T-helper 22 cell (primary cell): ENCODE results near the gene VPS41.
"Not testable (repeated sequence)": the region's sequence is repeated elsewhere in the genome, so short reads cannot be mapped to it uniquely, and the experiment has no call there.

Experiments used
- DNase-seq: peaks from one replicate; pipeline ENCODE4 v3.0.0-alpha.2; 2020; ENCODE audit warnings: low read depth

VPS41 gene

DNA sequence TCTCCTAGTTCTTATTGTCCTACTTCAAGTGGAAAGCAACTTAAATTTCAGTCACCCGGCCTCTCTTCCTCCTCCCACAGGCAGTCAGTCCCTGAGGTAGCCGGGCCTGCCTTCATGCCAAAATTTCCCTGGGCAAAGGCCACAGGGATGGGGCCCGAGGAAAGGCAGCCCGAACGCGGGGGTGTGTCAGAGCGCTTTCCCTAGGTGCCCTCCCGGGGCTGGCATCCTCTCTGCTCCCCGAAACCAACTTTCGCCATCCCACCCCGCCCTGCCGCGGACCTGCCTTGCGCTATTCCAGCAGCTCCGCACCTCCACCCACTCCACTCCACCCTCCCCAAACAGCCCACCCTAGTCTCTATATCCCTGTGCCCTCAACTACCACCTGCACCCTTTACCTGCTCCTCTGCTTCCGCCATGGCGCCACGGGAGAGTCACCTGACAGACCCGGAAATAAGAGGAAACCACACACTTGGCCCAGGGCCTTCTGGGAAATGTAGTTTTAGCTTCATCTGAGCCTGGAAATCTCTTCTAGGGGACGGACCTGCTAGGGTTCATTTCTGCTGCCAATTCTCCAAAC is at the start of gene VPS41:
Gene VPS41 (minus strand): TSS at position 433 of the 577 bp plus-strand sequence. CDS start 17 bp downstream, at position 416.
- peak; percentile 66 for DNase-seq

DNA sequence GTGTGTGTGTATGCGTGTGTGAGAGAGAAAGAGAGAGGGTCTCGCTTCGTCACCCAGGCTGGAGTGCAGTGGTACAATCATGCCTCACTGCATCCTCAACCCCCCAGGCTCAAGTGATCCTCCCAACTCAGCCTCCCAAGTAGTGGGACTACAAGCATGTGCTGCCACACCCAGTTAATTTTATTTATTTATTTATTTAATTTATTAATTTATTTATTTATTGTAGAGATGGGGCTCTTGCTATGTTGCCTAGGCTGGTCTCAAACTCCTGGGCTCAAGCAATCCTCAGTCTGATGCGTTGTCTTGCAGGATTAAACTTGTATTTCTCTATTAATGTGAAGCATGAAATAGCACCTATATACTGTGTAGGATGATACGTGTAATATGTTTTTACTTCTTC is 46.9 kb upstream of the VPS41 start:
- DNase-seq, result no peak

DNA sequence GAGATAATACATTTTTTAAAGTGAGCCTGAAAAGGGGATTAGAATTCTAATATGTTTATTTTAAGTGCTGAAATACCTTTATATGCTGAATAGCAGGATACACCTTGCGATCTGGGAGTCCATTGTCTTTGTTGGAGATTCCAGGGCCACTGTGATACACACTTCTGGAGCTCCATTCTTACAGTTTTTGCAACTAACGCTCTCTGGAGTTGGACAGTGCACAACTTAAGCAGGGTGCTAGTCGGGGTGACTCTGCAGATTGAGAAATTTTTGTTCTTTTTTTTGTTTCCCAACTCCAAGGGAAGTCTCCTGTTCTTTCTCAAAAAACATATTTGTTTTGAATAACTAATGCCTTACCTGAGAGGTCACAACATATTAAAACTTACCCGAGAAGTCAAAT is 45.0 kb upstream of the VPS41 start:
- no peak for DNase-seq

DNA sequence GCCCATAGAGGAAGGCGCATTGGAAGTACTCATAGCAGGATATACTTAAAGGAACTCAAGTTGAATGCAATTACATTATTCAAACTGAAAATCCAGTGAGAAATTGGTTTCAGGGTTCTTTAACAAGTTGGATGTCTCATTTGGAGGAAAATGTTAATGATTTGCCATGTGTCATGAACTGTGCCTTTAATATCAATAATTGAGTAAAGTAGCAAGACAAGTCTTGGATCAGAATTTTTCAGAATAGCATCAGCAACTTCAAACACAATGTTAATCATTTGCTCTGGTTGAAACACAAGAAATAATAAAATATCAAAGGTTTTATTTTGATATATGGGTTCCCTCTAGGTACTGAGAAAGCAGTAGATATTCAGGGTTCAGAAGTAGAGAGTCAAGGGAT is 44.2 kb upstream of the VPS41 start:
- DNase-seq, result no peak

DNA sequence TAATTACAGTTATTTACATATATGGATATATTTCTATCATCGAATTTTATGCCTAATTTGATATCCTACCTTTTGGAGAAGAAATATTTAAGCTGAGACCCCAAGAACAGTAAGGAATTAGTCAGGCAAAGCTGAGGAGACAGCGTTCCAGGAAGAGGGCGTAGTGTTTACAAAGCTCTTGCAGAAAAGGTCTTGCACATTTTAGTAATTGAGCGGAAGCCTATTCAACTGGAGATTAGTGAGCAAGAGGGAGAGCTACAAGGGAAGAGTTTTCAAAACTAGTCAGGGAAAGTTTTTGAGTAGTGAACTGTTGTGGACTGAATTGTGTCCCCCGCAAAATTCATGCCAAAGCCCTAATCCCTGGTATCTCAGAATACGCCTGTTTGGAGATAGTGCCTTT is 42.2 kb upstream of the VPS41 start:
- DNase-seq, result no peak

DNA sequence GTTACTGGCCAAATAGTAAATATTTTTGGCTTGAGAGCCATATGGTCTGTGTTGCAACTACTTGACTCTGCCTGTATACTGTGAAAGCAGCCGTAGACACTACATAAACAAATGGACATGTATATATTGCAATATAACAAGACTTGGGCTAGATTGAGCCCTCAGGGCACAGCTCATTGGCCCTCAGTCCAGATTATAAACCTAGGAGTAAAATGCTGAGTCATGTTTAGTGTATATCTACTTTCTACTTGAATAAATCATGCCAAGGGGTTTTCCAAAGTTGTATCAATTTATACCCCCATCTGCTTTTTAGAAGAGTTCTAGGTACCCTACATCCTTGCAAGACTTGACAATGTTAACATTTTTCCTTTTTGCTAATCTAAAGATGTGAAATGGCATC is 41.3 kb upstream of the VPS41 start:
- DNase-seq, result no peak

DNA sequence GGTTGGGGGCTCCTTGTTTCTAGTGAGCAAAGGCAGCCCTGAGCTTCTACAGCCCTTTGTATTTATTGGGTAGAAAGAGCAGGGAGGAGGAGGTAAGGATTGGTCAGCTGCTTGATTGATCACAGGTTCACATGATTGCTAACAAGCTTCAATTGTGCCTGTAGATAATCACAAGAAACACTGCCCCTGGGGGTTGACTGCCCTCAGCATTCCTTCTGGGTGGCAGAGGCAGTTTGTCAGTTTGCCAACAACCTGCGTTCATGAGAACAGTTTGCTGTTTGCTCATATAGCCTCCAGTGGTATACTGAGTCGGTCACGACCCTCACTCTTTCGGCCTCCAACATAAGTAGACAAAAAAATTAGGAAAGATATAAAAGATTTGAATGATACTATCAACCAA is 38.5 kb upstream of the VPS41 start:
- not testable (repeated sequence) for DNase-seq

DNA sequence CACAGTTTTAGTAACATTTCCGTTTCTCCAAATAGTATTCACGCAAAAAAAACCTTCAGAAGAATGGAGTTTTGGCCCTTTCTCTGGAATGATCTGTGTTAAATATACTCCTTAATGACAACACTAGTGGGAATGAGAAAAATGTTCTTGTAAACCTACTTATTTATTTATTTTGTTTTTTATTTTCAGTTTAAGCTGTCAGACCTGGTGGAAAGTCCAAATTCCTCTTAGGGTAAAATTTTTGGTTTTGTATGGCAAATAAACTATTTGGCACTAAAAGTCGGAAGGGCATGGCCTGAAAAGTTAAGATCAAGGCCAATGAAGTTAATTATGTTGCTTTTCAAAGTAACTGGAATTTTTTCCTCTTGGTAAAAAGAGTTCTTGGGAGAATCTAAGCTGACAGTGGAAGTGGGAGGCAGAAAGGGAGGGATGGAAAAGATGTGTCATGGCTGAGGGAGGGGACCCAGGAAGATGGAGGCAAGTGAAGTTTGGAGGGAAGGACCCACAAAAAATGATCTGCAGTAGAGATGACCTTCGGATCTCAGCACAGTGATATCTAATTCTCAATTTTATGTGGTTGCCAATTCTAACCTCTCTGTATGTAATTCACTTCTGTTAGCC is 33.5 kb upstream of the VPS41 start:
- no peak for DNase-seq

DNA sequence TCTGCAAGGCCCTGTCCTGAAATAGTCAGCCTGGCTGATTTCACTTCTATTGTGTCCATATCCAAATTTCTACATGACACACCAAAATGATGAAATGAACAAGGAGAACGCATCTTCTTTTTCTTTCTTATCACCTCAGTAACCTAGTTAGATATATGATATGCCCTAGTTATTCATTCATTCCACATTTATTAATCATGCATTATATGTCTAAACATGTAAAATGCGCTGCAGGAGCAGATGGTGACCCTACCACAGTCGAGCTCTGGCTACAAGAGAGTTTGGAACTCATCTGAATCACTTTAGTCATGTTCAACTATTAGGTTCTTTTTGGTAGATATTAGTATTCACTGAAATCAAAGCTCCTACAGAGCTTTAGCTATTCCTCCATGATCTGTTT is 31.8 kb upstream of the VPS41 start:
- no peak for DNase-seq

DNA sequence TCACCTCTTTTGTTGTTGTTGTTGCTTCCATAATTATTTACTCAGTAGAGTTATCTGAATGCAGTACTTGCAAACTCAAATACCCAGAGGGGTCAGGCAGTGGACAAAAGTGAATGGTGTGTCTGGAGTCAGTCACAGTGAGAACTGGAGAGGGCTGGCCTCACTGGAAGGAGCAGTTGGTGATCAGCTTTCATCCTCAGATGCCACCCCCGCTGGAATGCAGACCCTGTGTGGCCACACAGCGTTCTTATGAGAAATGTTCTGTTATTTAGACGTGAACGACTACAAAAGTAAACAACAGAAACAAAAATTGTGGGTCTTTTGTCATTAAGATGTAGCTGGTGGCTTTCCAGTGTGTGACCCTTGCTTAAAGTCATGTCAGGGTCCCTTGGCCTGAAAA is 29.6 kb upstream of the VPS41 start:
- DNase-seq, result no peak

DNA sequence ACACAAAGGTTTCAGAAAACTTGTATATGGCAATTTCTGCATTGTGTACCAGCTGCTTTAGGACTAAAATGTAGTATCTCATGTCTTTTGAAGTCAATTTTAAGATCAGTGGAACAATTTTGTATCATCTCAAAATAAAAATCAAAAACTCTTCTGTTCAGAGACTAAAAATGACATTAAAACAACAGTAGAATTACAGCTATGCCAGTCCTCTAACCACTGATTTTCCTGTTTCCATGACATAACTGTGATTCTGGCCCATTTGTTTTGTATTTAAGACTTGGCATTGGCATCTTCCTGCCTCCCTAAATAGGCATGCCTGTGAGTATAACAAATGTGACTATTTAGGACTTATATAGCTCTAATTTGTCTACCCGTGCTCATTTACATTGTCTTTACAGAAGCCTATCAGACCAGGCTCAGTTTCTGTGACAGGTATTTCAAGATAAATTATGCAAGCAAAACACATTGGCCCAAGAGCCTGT is 29.1 kb upstream of the VPS41 start:
- DNase-seq, result no peak

DNA sequence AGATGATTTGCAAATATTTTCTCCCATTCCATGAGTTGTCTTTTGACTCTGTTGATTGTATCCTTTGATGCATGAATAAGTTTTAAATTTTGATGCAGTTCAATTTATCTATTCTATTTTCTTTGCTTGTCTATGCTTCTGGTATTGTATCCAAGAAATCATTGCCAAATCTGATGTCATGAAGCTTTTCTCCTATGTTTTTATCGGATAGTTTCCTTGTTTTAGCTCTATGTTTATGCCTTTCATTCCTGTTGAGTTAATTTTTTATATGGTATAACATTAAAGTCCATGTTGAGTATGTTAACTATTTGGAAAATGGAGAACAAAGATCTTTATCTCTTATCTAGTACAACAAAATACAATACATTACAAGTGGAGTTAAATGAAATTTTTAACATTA is 27.6 kb upstream of the VPS41 start:
- no peak for DNase-seq

DNA sequence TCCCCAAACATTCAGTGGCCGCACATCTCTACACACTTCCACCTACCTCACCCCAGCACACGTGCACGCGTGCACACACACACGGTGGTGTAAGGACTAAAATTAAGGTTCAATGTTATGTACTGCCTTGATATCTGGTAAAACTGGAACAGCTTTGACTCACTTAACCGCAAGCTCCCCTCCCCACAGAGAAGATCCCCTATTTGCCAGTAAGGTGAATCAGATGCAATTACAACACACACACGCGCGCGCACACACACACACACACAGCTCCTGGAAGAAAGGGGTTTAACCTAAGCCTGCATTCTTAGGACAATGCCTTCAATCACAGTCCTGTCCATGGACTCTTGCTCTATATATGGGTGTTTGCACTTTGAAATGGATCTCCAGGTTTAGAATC is 25.5 kb upstream of the VPS41 start:
- DNase-seq, result no peak

DNA sequence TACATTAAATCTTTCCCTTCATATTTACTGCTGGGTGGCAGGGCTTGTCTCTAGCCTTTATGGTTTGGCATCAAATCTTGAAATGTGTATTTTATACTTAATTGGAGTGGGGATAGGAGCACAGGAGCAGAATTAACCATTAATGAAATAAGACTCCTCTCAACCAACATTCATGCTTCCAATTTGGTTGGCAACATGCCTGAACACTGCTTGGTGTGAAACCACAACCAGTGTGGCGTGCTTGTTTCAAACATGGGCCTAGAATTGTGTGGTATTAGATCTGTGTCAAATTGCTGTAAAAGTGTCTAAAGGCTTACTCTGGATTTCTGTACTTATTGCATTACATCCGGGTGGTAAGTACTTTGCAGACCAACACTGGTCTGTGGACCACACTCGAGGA is 25.1 kb upstream of the VPS41 start:
- no peak for DNase-seq

DNA sequence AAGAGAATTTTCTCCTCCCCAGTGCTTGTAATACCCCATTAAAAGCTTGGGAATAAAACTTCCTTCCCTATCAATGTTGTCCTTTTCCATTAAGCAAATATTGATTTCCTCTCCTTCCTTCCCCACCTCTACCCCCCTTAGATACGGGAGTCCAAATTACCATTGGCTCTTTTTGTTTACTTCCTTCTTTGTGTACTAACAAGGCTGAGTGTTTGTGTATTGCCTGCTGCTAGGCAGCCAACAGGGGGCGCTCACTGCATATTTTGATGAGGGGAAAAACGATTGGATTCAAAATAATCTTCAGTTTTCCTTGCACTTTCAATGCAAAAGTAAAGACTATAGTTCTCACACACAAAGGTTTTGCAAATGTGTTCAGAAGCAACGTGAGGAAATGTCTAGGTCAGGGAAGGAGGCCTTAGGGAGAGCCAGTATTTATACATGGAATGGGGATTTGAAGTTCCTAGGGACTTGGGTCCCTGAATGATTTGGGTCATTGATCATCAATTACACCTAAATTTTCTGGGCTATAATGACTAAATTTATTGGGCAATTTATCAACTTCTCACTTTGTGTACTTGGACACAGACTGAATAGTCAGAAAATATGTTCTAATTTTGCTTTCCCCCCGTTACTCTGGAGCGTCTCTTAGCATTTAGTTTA is 23.6 kb upstream of the VPS41 start:
- DNase-seq, result no peak

DNA sequence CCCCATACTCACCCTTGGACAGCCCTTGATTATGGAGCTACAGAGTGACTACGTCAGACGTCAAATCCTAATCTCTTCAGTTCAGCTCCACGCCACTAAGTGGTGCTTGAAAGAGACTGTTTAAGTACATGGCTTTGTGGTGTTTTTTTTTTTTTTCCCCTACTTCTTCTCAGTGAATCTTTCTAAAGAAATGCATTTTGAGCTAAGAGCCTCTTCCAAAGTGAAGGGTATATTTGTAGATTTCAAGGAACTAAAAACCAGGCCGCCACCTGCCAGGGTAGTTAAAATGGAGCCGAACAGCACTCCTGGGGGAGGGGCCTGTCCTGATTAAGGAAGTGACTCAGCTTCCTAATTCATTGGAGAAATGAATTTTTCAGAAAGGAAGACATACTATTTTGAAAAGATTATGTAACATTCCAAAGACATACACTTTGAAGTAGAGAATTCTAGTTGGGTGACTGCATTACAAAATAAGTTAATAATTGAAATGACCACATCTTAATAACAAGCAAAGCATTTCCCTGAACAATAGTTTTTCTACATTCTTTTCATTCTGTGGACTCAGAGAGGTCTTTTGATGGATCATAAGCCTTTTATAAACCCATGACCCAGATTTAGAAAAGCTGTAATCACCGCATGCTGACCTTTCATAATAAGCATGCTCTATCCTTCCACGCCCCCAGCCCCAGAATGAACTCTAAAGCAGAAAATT is 20.6 kb upstream of the VPS41 start:
- no peak for DNase-seq

DNA sequence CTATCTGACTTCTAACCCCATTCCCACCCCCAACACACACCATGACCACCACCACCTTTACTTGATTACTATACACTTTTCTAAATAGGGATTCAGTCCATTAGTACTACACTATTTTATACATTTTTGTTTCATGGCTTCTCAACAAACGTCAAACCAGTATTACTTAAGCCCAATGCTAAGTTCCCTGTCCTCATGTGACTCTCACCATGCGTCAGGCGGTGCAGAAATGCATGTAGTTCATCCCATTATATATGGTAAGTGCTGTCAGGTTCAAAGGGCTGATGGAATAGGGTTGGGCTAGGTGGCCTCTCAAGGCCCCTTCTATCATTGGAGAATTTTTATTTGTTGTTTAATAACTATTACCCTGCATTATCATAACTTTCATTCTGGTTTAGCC is 19.5 kb upstream of the VPS41 start:
- DNase-seq, result no peak

DNA sequence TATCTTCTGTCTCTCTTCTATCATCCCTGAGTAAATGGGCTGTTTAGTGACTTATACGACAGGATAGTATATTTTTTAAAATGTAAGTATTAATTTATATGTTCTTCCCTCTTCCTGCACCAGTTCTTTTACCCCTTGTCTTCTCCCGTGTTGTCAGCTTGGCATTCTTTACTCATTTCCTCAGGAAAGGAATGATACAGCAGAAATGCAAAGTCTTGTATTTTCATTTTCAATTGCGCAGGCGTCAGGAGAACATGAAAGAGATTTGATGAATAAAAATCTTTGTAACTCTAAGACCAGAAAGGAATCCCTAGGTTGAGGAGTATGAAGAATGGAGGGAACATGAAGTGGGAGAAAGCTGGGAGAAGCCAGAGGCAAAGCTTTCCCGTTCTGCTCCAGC is 18.8 kb upstream of the VPS41 start:
- DNase-seq, result no peak

DNA sequence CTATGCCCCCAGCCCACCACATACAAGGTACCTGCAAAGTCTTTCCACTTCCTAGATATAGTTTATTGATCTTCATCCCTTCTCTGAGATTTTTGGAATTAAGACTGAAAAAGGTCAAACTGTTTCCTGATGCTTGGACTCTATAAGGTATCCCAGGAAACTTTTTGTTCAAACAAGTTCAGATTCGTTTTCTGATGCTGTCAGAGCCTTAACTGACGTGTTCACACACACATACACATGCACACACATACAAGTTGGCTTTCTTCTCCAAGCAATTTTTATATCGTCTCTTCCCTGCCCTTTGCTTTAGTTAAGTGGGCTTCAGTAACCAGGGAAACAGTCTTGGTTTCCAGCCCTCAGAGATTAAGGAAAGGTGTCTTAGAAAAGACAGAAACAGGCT is 11.7 kb upstream of the VPS41 start:
- DNase-seq, result no peak

DNA sequence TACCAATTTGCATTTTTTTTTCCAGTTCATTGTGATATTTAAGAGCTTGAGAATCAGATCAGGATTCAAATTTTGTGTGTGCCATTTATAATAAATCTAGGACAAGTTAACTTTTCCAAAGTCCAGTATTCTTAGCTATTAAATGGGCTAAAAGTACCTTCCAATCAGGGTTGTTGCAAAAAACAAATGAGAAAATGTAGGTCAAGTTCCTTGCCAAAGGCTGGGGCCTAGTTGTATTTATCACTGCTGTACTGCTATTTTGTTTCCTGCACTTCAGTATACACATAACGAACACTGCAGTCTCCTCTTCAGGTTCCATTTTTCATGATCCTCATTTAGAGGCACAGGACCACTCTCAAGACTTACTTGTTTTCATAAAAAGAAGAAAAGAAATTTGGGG is 7.4 kb upstream of the VPS41 start:
- no peak for DNase-seq

DNA sequence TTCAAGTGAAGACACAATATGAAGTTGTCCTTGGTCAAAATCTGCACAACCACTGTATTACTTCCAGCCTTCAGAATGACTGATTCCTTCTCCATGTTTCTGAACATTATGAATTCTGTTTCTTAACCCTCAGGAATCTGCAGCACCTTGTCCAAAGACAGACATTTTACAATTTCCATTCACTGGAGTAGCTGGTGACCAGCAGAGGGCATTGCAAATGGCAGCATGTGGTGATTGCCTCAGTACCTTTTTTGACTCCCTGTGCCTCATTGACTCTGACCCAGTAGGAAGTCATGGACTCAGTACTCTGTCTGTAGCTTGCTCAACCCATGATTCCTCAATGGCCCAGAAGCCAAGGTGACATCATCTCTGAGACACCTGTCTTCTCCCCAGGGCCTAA is 879 bp upstream of the VPS41 start:
- DNase-seq, result no peak

DNA sequence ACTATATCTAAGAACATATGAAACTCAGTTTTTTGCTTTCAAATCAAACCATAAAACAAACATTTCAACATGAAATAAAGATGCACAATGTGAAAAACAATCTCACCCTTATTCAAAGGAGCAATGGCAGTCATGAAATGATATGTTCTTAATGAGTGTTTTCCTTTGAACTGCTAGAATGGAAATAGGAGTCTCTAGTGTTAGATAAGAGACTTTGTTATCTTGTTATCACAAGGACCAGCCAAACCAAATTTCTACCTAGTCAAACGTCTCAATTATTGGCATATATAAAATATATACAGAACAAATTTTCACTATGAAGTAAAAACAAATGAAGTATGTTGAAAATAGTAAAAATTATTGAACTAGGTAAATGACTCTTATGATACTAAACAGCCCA is 1.2 kb downstream of the VPS41 start:
- DNase-seq, result no peak

DNA sequence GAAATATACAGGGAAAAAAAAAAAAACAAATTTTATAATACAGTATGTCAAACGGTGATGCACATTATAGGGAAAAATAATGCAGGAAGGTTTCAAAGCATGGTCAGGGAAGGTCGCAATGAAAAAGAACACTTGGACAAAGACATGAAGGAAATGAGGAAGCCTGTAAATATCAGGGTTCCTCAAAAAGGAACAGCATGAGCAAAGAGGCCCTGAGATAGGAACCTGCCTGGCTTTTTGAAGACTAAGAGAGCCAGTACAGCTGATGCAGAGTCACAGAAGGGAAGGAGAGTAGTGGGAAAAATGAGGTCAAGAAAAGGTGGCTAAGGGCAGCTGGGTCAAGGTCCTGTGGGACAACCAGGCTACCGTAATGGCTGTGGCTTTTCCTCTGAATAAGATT is 1.9 kb downstream of the VPS41 start:
- DNase-seq, result no peak
